ENCODE data around the gene SLCO3A1. TPM values are rescaled to one million over a fixed set of nuclear protein-coding genes. Genes with fewer than 3 reads are reported as not detected.
A peak's percentile ranks its signal among the peaks of the same experiment; 100 is the strongest.

SLCO3A1 gene
- total and polyA plus RNA-seq, 5 experiments from 2014 or later: 9.3 to 12.9 (median 11.8) TPM

- no peak for DNase-seq
- Mint-ChIP-seq H3K4me1 (peaks cover 25 to 69% (median 43%) of the 10 kb centered on the region in 4 donors), H3K4me3 (peak overlapping the region in 2 of 10 donors; percentile 15 to 22), H3K27me3 (no peaks in the 10 kb centered on the region), H3K27ac (peak overlapping the region in 2 of 10 donors; percentile 4 to 58), H3K36me3 (peaks cover 0 to 2% (median 2%) of the 10 kb centered on the region in 3 donors), H3K9me3 (no peaks in the 10 kb centered on the region)
- POLR2A ChIA-PET: no interaction called here
- no peak for ATAC-seq
Measured at GRCh38 chr15:92011611-92012367, 158.3 kb downstream of the SLCO3A1 start.

DNA sequence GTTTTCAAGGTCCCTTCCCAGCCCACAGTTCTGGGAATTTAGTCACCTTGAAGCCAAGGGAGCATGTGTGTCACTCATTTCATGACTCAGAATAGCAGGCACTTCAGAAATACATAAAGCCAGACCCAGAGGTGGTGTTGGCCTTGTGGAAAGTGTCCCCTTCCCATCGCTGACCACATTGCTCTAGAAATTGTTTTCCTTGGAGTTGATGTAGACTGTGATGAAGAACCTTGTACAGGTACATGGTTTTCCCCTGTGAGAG, 158.8 kb downstream of the SLCO3A1 start:
- peak overlapping the region in 1 of 10 donors; percentile 22 for H3K4me3 Mint-ChIP-seq
- no peaks in the 10 kb centered on the region for H3K27me3 Mint-ChIP-seq
- H3K27ac Mint-ChIP-seq: peak overlapping the region in 1 of 10 donors; percentile 4
- DNase-seq: no peak
- peaks cover 23 to 69% (median 42%) of the 10 kb centered on the region in 4 donors for H3K4me1 Mint-ChIP-seq
- H3K9me3 Mint-ChIP-seq: no peaks in the 10 kb centered on the region
- H3K36me3 Mint-ChIP-seq: peaks cover 0 to 2% (median 0%) of the 10 kb centered on the region in 3 donors
- ATAC-seq: no peak
- POLR2A ChIA-PET: no interaction called here

DNA sequence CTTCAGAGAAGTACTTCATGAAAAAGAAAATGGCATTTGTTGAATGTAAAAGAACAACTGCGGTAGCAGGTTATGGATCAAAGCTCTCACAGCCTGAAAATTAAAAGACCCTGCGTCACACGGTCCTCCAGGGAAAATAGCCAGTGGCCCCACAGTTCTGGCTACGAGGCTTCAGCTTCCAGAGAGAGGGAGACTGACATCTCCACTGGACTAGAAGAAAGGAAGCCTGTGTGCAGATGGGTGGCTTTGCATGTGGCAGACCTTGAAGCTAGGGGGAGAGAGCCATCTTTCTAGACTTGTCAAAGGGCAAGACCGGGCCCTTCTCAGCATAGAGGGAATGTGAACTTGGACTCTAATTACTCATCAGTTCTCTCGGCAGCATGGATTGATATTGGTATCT, 159.4 kb downstream of the SLCO3A1 start:
- Mint-ChIP-seq H3K27ac (no peak overlapping the region), H3K9me3 (no peaks in the 10 kb centered on the region), H3K4me1 (peaks cover 26 to 66% (median 43%) of the 10 kb centered on the region in 4 donors), H3K36me3 (peaks cover 0 to 2% (median 2%) of the 10 kb centered on the region in 3 donors), H3K27me3 (no peaks in the 10 kb centered on the region), H3K4me3 (no peak overlapping the region)
- POLR2A ChIA-PET: no interaction called here
- no peak for ATAC-seq
- DNase-seq: no peak

GRCh38 chr15:92014281-92015030, 160.9 kb downstream of the SLCO3A1 start:
- H3K4me1 Mint-ChIP-seq: peaks cover 24 to 51% (median 30%) of the 10 kb centered on the region in 4 donors
- POLR2A ChIA-PET: no interaction called here
- no peak overlapping the region for H3K4me3 Mint-ChIP-seq
- no peak for ATAC-seq
- H3K27ac Mint-ChIP-seq: no peak overlapping the region
- DNase-seq: no peak
- peaks cover 0 to 2% (median 0%) of the 10 kb centered on the region in 3 donors for H3K36me3 Mint-ChIP-seq
- no peaks in the 10 kb centered on the region for H3K27me3 Mint-ChIP-seq
- H3K9me3 Mint-ChIP-seq: no peaks in the 10 kb centered on the region

DNA sequence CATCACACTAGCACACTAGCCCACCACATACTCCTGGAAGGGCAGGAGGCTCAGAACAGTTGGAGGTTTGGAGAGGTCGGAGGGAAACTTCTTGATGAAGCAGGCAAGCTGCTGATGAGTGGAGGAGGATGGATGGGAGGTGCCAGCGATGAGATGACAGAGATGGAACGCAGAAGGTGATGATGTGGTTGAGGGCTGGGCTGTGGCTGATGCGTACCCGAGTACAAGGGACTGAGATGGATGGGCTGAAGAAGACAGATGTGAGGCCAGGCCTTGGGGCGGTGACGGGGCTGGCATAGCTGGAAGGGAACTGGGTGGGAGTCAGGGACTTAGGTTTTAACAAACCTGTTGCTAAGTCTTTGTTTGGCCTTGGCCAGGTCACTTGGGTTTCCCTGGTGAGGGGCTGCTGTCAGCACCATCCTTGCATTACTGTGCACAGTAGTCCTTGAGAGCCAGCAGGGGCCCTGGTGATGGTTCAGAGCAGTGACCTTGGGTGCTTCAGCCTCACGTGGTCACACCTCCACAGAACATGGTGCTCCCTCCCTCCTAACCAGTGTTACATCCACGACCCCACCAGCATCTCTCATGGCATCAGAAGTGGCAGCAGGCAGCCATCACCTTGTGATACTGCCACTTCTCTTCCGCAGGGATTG, 164.5 kb downstream of the SLCO3A1 start:
- DNase-seq (no peak), ATAC-seq (no peak)
- H3K36me3 Mint-ChIP-seq: peaks cover 0 to 2% (median 0%) of the 10 kb centered on the region in 3 donors
- H3K27me3 Mint-ChIP-seq: no peaks in the 10 kb centered on the region
- peaks cover 17 to 39% (median 19%) of the 10 kb centered on the region in 4 donors for H3K4me1 Mint-ChIP-seq
- H3K4me3 Mint-ChIP-seq: no peak overlapping the region
- no peaks in the 10 kb centered on the region for H3K9me3 Mint-ChIP-seq
- POLR2A ChIA-PET: no interaction called here
- H3K27ac Mint-ChIP-seq: peak overlapping the region in 1 of 10 donors; percentile 9

- no peaks in the 10 kb centered on the region for H3K27me3 Mint-ChIP-seq
- no peak overlapping the region for H3K4me3 Mint-ChIP-seq
- H3K36me3 Mint-ChIP-seq: peaks cover 0 to 2% (median 0%) of the 10 kb centered on the region in 3 donors
- no peaks in the 10 kb centered on the region for H3K9me3 Mint-ChIP-seq
- DNase-seq (no peak), ATAC-seq (no peak)
- POLR2A ChIA-PET: no interaction called here
- peaks cover 17 to 32% (median 19%) of the 10 kb centered on the region in 4 donors for H3K4me1 Mint-ChIP-seq
- H3K27ac Mint-ChIP-seq: no peak overlapping the region
Measured at GRCh38 chr15:92018535-92019239, 165.2 kb downstream of the SLCO3A1 start.

DNA sequence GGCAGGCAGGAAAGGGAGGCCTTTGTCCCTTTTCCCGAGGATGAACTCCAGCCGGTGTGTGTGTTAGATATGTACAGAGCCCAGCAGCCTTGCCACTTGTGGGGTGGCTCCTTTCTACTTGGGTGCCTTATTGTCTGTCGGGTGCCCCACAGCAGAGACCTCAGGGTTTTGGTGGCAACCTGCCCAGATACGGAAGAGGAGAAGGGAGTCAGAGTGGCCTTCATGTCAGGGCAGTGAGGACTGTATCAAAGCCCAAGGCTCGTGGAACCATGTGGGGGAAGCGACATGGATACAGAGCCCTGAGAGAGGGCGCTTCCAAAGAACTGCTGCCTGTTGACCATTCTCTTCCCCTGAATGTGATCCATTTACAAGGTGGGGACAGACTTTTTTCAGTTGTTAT, 166.2 kb downstream of the SLCO3A1 start:
- Mint-ChIP-seq H3K4me3 (no peak overlapping the region), H3K4me1 (peaks cover 16 to 27% (median 19%) of the 10 kb centered on the region in 4 donors), H3K27ac (no peak overlapping the region), H3K36me3 (peaks cover 0 to 2% (median 0%) of the 10 kb centered on the region in 3 donors), H3K27me3 (no peaks in the 10 kb centered on the region), H3K9me3 (no peaks in the 10 kb centered on the region)
- no peak for ATAC-seq
- DNase-seq: no peak
- POLR2A ChIA-PET: no interaction called here

DNA sequence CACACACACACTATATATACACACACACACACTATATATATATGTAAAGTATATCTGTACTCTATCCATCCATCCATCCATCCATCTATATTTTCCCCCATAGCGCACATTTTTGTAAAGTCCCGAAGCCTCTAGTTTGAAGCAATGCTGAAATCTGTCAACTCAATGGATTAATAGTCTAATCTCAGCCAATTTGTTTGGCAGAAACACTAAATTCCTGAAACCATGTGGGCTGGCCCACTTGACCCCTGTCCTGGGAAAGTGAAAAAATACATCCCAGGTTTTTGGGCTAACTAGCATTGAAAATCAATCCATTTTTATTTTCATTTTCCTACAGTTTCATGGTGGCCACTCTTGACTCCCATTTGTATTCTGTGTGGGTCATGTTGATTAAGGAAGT, 166.7 kb downstream of the SLCO3A1 start:
- Mint-ChIP-seq H3K36me3 (peaks cover 0 to 2% (median 0%) of the 10 kb centered on the region in 3 donors), H3K4me1 (peaks cover 16 to 27% (median 19%) of the 10 kb centered on the region in 4 donors), H3K9me3 (no peaks in the 10 kb centered on the region), H3K27ac (peak overlapping the region in 1 of 10 donors; percentile 36), H3K27me3 (no peaks in the 10 kb centered on the region), H3K4me3 (no peak overlapping the region)
- DNase-seq: no peak
- ATAC-seq: no peak
- POLR2A ChIA-PET: no interaction called here

GRCh38 chr15:92020804-92021203, 167.3 kb downstream of the SLCO3A1 start:
- Mint-ChIP-seq H3K4me1 (peaks cover 16 to 27% (median 19%) of the 10 kb centered on the region in 4 donors), H3K4me3 (no peak overlapping the region), H3K9me3 (no peaks in the 10 kb centered on the region), H3K27ac (no peak overlapping the region), H3K36me3 (peaks cover 0 to 2% (median 0%) of the 10 kb centered on the region in 3 donors), H3K27me3 (no peaks in the 10 kb centered on the region)
- DNase-seq: no peak
- POLR2A ChIA-PET: no interaction called here
- ATAC-seq: no peak

DNA sequence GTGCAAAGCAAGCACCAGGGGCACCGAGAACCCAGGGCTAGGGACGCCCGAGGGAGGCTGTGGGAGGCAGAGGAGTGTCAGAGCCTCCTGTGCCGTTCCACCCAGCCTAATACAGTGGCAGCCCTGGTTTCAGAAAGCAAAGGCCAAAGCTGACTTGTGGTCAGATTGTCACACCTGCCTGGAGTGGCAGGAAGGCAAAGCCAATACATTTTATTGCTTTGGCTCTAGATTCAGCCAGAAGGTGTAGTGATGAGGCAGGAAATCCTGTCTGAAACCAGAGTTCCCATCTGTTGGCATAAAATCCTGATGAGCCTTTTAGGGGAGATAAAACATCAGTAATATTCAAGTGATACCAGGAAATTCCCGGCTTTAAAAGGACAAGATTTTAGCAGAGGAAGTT, 168.3 kb downstream of the SLCO3A1 start:
- Mint-ChIP-seq H3K27me3 (no peaks in the 10 kb centered on the region), H3K9me3 (no peaks in the 10 kb centered on the region), H3K4me3 (no peak overlapping the region), H3K4me1 (peaks cover 10 to 22% (median 15%) of the 10 kb centered on the region in 4 donors), H3K36me3 (peaks cover 0 to 2% (median 0%) of the 10 kb centered on the region in 3 donors), H3K27ac (no peak overlapping the region)
- POLR2A ChIA-PET: no interaction called here
- ATAC-seq (no peak), DNase-seq (no peak)

GRCh38 chr15:92023965-92024364, 170.5 kb downstream of the SLCO3A1 start:
- H3K4me1 Mint-ChIP-seq: peaks cover 0 to 16% (median 9%) of the 10 kb centered on the region in 4 donors
- H3K9me3 Mint-ChIP-seq: no peaks in the 10 kb centered on the region
- no peak for ATAC-seq
- H3K4me3 Mint-ChIP-seq: no peak overlapping the region
- H3K27ac Mint-ChIP-seq: no peak overlapping the region
- POLR2A ChIA-PET: no interaction called here
- H3K27me3 Mint-ChIP-seq: no peaks in the 10 kb centered on the region
- no peak for DNase-seq
- peaks cover 0 to 3% (median 0%) of the 10 kb centered on the region in 3 donors for H3K36me3 Mint-ChIP-seq

GRCh38 chr15:92025706-92026270, 172.3 kb downstream of the SLCO3A1 start:
- ATAC-seq: no peak
- POLR2A ChIA-PET: no interaction called here
- DNase-seq: no peak

More at GRCh38 chr15:92025706-92026270, 172.3 kb downstream of the SLCO3A1 start:
- Mint-ChIP-seq H3K9me3 (no peaks in the 10 kb centered on the region), H3K27ac (peak overlapping the region in 1 of 10 donors; percentile 55), H3K4me3 (no peak overlapping the region), H3K4me1 (peaks cover 0 to 11% (median 7%) of the 10 kb centered on the region in 4 donors), H3K27me3 (no peaks in the 10 kb centered on the region), H3K36me3 (peaks cover 0 to 3% (median 0%) of the 10 kb centered on the region in 3 donors)
